Stimulated activated CD4-positive, alpha-beta T cell treated with anti-CD3 and anti-CD28 coated beads, Interleukin-1b, Interleukin-23, amount 100 ng/mL, for 1 hour (primary cell): ENCODE results near the gene CCL13.

Source experiments
- DNase-seq, 2 donors: peaks; one replicate each; pipeline ENCODE4 v3.0.0-alpha.2; 2020; ENCODE audit warnings: low read depth in 2 of 2

The CCL13 gene

GRCh38 chr17:34384822-34385605 is 28.7 kb downstream of the CCL13 start:
- DNase-seq, result no peak

GRCh38 chr17:34386343-34386696 is 30.0 kb downstream of the CCL13 start:
- no peak for DNase-seq

GRCh38 chr17:34386697-34387550 is 30.6 kb downstream of the CCL13 start:
- DNase-seq, result no peak

- DNase-seq, result no peak
Measured at GRCh38 chr17:34387566-34387965, 31.3 kb downstream of the CCL13 start.

- DNase-seq, result no peak
Measured at GRCh38 chr17:34389126-34389750, 33.0 kb downstream of the CCL13 start.

- no peak for DNase-seq
Measured at GRCh38 chr17:34390649-34391048, 34.4 kb downstream of the CCL13 start.

- no peak for DNase-seq
Measured at GRCh38 chr17:34391241-34391640, 35.0 kb downstream of the CCL13 start.

- DNase-seq, result no peak
Measured at GRCh38 chr17:34393401-34393800, 37.1 kb downstream of the CCL13 start.

GRCh38 chr17:34397265-34397664 is 41.0 kb downstream of the CCL13 start:
- DNase-seq, result no peak

GRCh38 chr17:34398990-34399389 is 42.7 kb downstream of the CCL13 start:
- no peak for DNase-seq

- DNase-seq, result no peak
Measured at GRCh38 chr17:34399725-34400124, 43.4 kb downstream of the CCL13 start.

- DNase-seq, result no peak
Measured at GRCh38 chr17:34400301-34400931, 44.1 kb downstream of the CCL13 start.

- DNase-seq, result no peak
Measured at GRCh38 chr17:34401165-34401564, 44.9 kb downstream of the CCL13 start.

- DNase-seq, result no peak
Measured at GRCh38 chr17:34403006-34403405, 46.7 kb downstream of the CCL13 start.

GRCh38 chr17:34406226-34406625 is 49.9 kb downstream of the CCL13 start:
- no peak for DNase-seq
